HTERT RPE-1 (cell line): ENCODE data around the gene SETBP1.

Experiments used
- in situ Hi-C: fragments of 300-500 bp; cut with MboI; formaldehyde crosslinking; loops from 4 replicates; pipeline ENCODE4 v1.14.3; 2020; ENCODE audit warnings: low sequenced_read_pairs

Gene SETBP1

DNA sequence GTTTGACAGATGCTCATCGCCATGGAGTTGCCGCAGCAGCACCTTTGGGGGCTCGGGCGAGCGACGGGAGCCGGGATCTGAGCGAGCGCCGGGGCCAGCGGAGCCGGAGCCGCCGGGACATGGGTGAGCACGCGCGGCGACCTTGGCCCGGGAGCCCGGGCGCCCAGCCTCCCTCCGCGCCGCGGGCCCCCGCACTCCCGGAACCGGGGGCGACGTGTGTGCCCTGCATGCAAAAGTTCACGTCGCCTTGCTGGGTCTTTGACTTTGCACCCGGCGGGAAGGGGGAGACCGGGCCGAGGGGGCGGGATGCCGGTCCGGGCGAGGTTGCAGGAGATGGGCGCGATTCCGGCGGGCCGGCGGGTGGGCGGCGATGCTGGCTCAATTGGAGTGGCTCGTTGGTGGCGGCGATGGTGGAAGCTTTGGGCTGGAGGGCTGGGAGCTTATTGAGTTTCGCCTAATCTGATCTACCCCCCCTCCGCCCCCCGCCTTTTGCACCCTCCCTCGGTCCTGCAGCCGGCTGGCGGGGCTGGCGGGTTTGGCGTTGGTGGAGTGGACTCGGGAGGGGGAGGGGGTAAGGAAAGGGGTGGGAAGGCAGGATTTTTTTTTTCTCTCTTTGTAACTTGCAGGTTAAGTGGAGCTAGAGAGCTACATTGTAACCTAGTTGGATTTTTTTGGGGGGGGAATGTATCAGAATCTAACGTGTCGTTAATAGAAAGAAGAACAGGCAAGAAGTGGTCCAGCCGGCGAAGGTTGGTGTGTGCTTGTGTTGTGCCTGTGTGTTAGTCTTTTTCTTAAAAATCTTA, at the start of gene SETBP1:
Gene SETBP1 (plus strand): TSS at position 616 of the 803 bp plus-strand sequence. CDS start 20,459 bp downstream, outside the sequence.
- in situ Hi-C loops: no loop called here

DNA sequence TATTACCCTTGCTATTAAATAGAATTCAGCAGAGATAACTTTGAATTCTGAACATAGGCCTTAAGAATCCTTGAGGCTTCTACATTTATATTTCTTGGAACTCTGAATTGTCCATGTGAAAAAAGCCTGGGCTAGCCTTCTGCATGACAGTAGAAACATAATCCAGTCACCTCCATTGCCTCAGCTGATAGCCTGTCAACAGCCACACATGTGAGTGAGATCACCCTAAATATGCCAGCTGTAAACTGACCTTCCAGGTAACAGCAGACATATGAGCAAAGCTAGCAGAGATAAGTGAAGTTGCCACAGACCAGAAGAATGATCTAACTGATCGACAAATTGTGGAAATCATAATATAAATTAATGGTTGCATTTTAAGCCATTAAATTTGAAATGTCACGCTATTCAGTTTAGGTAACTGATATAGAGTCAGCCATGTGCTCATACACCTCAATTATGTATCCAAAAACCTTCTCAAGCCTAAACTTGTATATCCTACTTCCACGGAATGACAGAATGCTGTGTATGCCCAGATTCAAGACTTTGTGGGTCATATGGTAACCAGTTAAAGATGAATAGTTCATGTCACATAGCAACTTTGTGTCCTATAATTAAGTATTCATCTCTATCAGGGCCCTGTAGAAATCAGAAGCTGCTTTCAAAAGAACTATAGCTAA, 48.1 kb upstream of the SETBP1 start:
- in situ Hi-C loops: no loop called here

DNA sequence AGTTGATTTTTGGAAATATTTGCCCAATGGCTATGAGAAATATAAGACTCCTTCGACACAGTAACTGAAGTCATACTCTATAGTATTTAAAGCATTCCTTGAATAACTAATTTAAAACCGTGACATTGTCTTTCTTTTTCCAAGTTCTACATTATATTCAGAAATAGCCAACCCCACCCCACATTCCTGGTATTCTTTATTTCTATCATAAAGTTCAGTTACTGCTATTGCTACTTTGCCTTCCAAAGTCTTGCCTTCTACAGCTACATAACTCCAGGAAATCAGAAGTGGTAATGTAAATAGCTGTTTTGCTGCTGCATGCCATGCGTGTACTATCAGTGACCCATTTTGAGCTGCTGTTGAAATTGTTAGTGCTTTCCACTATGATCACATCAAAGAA, 45.1 kb upstream of the SETBP1 start:
- in situ Hi-C loops: no loop called here

DNA sequence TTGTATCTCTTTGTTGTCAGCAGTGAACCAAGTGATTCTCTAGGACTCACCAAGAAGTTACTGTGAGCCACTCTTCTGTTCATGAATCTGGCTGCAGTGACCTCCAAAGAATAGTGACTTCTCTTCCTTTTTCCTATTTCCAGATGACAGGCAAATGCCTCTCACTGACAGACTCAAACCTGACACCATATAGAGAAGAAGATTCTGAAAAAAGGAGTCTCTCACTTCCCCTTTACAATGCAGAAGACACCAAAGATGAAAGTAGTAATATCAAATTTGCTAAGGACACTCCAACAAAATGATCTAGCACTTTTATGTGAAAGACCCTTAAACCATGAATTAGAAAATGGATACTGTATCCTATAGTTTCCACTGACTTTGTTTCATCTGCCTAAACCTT, 44.4 kb upstream of the SETBP1 start:
- in situ Hi-C loops: no loop called here

DNA sequence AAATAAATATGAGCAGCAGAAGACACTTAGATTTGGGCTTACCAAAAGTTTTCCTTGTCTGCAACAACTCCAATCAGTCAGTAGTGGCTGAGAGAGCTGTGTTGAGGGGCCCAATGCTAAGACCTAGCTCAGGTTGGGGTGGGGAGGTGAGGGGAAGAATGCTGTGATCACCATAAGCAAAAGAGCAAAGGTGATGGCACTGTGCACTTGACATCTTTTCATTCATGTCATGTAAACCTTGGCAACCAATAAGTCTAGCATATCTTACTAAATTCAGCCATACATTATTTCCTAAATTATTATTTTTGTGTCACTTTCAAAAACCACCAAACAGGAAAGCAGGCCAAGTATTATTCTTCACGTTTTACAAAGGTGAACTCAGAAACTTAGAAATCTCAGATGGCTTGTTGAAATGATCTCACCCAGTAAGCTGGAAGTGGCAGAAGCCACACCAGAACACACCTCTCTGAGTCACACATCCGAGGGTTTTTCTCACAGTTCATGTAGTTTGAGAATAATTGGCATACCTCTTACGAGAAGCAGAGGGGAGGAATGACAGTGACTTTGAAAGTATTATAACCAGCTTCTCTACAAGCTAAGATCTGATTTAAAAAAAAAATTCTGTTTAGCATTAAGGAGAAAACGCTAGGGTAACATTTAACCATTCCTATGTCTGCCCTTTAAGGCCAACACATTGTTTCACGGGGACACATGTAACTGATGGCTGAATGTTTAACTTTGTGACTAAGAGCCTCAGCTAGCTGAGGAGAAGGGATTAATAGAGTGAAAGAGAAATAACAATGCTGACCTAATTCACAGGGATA, 43.3 kb upstream of the SETBP1 start:
- in situ Hi-C loops: no loop called here

- in situ Hi-C loops: no loop called here
Observed at GRCh38 chr18:44638034-44638540, 42.6 kb upstream of the SETBP1 start.

DNA sequence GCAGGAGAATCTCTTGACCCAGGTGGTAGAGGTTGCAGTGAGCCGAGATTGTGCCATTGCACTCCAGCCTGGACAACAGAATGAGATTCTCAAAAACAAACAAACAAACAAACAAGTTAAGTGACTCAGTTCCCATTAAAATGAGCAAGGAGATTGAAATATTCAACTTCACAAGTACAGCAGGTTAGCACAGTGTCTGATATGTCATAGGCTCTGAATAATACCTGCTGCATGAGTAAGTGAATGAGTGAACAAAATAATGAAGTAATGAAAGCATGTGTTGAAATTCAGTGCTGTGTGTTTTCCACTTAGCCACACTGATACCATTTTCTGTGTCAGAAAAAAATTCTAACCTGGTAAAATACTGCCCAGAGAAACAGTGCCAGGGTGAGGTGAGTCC, 41.9 kb upstream of the SETBP1 start:
- in situ Hi-C loops: no loop called here

DNA sequence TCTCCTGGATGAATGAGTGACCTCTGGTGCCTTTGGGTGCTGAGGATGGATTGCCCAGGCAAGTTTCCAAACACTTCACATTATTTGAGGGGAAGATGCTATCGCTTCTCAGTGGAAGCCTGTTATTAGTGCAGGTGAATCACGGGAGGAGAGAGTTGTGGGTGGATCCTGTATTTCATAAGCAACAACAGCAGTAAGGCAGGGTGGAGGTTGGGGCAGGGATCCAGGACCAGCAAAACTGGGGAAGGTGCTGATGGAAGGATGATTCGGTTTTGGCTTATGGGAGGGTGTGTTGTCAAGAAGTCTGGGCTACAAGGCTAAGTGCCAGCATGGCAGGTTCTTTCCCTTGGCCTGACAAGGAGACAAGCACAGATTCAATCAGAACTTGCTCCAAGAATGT, 37.7 kb upstream of the SETBP1 start:
- in situ Hi-C loops: no loop called here

GRCh38 chr18:44651478-44651877, 29.2 kb upstream of the SETBP1 start:
- in situ Hi-C loops: no loop called here

DNA sequence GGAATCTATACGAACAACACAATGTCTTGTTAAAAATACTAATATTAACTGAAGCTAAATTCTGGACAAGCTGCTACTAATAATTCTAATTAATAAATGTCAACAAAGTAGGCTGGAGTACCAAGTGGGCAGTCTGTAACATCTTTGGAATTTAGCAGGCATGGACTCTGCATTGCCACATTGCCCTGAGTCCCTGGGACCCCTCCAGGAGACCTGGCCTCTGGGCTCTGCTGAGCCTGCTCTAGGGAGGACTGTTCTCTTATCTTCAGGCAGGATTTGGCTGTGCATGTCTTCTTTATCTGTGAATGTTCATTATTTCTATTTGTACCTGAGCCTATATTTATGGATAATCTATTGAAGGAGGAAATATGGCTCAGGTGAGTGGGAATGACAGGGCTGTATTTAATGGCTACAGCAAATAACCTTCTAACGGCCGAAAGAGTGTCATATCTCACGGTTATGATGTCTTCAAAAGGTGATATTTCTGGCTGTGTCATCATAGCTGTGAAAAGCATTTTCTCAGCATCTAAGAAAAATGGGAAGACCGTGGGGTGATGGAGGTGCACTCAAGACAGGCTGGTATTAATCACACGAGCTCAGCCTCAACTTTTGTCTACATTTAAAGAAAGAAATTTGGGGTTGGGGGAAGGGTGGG, 28.6 kb upstream of the SETBP1 start:
- in situ Hi-C loops: no loop called here

- in situ Hi-C loops: no loop called here
Observed at GRCh38 chr18:44652722-44653121, 28.0 kb upstream of the SETBP1 start.

DNA sequence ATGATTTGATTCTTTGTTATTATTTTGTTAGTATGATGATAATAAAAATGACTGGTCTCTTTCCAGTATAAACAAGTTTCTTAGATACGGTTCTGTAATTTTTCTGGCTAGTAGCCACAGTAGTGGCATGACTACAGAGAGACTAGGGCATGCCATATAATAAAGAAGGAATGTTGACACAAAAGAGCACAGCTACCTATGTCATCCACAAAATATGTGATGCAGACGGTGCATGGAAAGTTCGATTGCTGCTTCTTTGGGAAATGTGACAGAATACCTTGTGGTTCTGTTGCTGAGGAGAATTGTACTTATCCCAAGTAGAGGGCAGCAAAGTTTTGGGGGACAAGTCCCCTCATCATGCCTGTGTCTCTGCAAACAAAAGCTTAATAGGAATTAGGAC, 26.1 kb upstream of the SETBP1 start:
- in situ Hi-C loops: no loop called here

DNA sequence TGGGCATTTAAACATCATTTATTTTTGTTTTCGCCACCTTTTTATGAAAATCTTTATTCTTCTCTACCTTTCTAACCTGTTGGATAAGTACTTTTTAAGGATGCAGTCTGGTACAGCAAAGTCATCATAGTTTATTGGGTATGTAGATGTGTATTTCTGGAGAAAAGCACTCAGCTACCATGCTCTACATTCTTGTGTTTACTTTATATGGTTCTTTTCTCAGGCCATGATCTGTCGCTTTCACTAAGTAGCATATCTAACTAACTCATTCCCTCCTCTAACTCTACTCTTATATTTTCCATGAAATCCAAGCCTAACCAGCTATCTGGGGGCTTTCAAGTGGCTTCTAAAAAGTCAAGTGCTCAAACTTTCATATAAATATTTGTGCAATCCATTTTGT, 25.3 kb upstream of the SETBP1 start:
- in situ Hi-C loops: no loop called here

DNA sequence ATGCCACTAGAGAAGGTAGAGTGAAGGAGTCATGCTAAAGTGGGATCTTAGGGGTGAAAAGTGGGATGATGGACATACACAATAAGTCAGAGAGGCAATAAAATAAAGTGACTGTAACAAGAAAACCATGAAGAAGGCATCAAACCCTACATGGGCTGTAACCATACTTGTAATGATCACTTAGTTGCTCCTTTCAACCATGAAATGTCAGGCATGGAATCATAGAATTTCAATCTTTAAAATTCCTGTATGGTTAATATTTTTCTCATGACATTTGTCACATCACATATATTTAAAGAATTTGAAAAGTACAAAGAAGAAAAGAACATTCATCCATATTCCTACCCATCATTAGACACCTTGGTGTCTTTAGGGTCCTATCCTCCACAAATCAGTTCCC, 20.9 kb upstream of the SETBP1 start:
- in situ Hi-C loops: no loop called here

GRCh38 chr18:44668270-44668975, 12.3 kb upstream of the SETBP1 start:
- in situ Hi-C loops: no loop called here

DNA sequence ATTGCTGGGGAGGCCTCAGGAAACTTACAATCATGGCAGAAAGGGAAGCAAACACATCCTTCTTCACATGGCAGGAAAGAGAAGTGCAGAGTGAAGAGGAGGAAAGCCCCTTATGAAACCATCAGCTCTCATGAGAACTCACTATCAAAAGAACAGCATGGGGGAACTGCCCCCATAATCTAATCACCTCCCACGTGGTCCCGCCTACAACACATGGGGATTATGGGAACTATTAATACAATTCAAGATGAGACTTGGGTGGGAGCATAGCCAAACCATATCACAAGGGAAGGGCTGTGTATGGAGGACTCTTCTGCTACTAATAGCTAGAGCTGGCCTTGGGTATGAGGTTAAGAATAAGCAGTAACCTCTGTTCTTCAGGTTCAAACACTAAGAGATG, 8.8 kb upstream of the SETBP1 start:
- in situ Hi-C loops: no loop called here

DNA sequence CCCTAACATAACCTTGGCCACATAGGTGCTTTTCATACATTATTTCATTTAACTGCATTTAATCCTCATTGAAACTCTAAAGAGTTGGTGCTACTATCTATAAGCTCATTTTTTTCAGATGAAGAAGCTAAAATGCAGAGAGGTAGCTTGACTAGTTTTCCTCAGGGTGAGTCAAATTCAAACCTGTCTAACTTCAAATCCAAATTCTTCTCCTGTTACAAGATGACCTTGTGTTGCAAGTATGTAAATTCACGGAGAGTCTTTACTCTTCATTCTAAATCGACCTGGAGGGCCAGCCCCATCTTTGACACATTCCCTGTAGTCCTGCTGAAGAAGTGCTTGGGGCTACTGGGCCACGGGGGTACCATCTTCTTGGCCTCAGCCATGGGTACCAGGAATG, 8.2 kb upstream of the SETBP1 start:
- in situ Hi-C loops: no loop called here

DNA sequence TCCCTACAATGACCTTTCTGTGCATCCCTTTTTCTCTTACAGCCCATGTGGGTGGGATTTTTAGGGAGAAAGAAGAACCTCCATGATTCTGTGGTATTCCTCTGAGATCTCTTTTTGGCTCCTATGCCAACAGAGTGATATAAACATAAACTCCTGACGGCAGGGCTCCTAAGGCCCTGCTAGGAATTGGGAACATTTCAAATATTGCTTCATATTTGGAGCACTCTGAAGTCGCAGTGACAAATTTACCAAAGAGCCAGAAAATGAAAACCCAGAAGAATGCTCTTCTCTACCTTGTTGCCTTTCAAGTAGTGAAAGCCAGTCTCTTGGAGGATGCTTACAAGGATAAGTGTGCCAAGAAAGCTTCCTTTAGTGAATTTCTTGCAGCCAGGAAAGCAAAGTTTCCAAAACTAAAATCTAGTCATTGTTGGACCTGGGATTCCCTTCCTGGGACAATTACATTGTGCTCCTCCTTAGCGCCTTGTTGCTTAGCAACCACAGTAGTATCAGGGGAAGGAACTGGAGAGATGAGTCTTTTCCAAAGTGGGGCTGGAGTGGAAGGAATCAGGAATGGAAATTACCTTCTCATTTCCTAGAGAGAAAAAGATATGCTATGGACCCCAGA, 7.3 kb upstream of the SETBP1 start:
- in situ Hi-C loops: no loop called here

DNA sequence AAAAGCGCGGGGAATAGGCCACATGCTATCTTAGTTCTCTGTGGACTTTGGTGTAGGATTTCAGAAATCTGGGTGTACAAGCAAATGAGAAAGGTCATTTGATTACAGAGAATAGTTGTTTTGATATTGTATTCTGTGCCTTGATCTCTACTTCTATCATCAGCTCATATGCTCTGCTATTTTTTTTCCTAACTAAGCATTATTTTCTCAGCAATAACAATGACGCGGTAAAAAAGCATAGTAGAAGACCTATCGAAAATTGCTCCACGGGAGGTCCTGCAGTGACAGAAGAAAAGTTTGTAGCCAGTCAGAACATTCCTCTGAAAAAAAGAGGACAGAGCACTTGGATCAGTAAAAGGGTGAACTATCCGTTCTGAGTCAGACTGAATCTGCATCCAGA, 2.8 kb upstream of the SETBP1 start:
- in situ Hi-C loops: no loop called here

- in situ Hi-C loops: no loop called here
Observed at GRCh38 chr18:44678725-44679055, 2.0 kb upstream of the SETBP1 start.
